PC-9 (cell line): ENCODE data around the gene TMEM271. TPM values are rescaled to one million over a fixed set of nuclear protein-coding genes. Genes with fewer than 3 reads are reported as not detected.

ENCODE experiments used
- BruUV-seq: library from RNA; stranded (reverse); fragments of 400-500 nt; replicated peaks from 2 replicates; lab custom pipeline; 2021; lab: Mats Ljungman, UMichigan
- CTCF ChIA-PET: fragments of 300-600 bp; sonication (Branson Sonifier 250); formaldehyde crosslinking; loops from one replicate; lab custom pipeline; 2022; ENCODE audit warnings: antibody characterized with exemption; lab: Charles Lee
- POLR2A ChIA-PET: fragments of 300-600 bp; sonication (Branson Sonifier 250); formaldehyde crosslinking; loops from one replicate; lab custom pipeline; 2022; ENCODE audit warnings: antibody characterized with exemption; ENCODE audit not compliant: unreplicated experiment; lab: Charles Lee
- DNase-seq, 2 experiments: peaks; one replicate each; pipeline versions ENCODE4 v3.0.0 to v3.0.0-alpha.2; 2015 to 2022; ENCODE audit warnings: mixed read lengths in 1 of 2
- H2AFZ ChIP-seq: fragments of 200-600 bp; sonication (generic); 2 replicates; pipeline ENCODE4 v1.8.1; 2017; ENCODE audit warnings: antibody characterized with exemption
- H3F3A ChIP-seq: fragments of 200-600 bp; sonication (generic); 2 replicates; pipeline ENCODE4 v1.8.1; 2017; ENCODE audit warnings: antibody characterized with exemption, mild to moderate bottlenecking, low read depth; ENCODE audit not compliant: insufficient read depth
- H3K27ac ChIP-seq: fragments of 200-600 bp; sonication (generic); 2 replicates; pipeline ENCODE4 v1.6.1; 2016; ENCODE audit warnings: mixed run types
- H3K27me3 ChIP-seq: fragments of 200-600 bp; sonication (generic); 2 replicates; pipeline ENCODE4 v1.6.1; 2016; ENCODE audit warnings: low read depth, mixed run types; ENCODE audit not compliant: insufficient read depth
- H3K36me3 ChIP-seq: fragments of 200-600 bp; sonication (generic); 2 replicates; pipeline ENCODE4 v1.6.1; 2016; ENCODE audit warnings: low read depth, mixed run types
- H3K4me1 ChIP-seq: fragments of 200-600 bp; sonication (generic); replicated peaks from 2 replicates; pipeline ENCODE4 v1.6.1; 2016; ENCODE audit warnings: mixed run types; ENCODE audit not compliant: insufficient read depth
- H3K4me2 ChIP-seq: fragments of 200-600 bp; sonication (generic); 2 replicates; pipeline ENCODE4 v1.6.1; 2017; ENCODE audit warnings: mixed run types
- H3K4me3 ChIP-seq: fragments of 200-600 bp; sonication (generic); 2 replicates; pipeline ENCODE4 v1.6.1; 2016; ENCODE audit warnings: mixed run types
- H3K79me2 ChIP-seq: fragments of 200-600 bp; sonication (generic); 2 replicates; pipeline ENCODE4 v1.6.1; 2017; ENCODE audit warnings: low read depth, mixed run types
- H3K9me2 ChIP-seq: fragments of 200-600 bp; sonication (generic); 2 replicates; pipeline ENCODE4 v1.8.1; 2017; ENCODE audit warnings: mild to moderate bottlenecking; ENCODE audit not compliant: insufficient read depth
- H3K9me3 ChIP-seq: fragments of 200-600 bp; sonication (generic); 2 replicates; pipeline ENCODE4 v1.8.1; 2016; ENCODE audit warnings: low read depth; ENCODE audit not compliant: insufficient read depth
- H4K20me1 ChIP-seq: fragments of 200-600 bp; sonication (generic); 2 replicates; pipeline ENCODE4 v1.8.1; 2017; ENCODE audit not compliant: insufficient read depth
- CTCF ChIP-seq: fragments of 200-600 bp; sonication (generic); conservative IDR thresholded peaks from 2 replicates; pipeline ENCODE4 v1.6.1; 2017; ENCODE audit warnings: mixed run types, antibody characterized with exemption, mild to moderate bottlenecking, moderate library complexity
- EZH2 ChIP-seq: fragments of 200-600 bp; sonication (generic); IDR thresholded peaks from 2 replicates; pipeline ENCODE4 v1.8.0; 2017; ENCODE audit warnings: antibody characterized with exemption, low read depth
- intact Hi-C: fragments of 100-400 bp; cut with micrococcal nuclease; formaldehyde crosslinking; loops from one replicate; pipeline ENCODE4 v1.10.0; 2022; ENCODE audit not compliant: unreplicated experiment
- total RNA-seq: library from RNA; stranded (reverse); gene quantifications from 2 replicates; pipeline ENCODE4 v1.2.3, GENCODE V29; 2021

TMEM271 gene
- total RNA-seq, 1 experiment from 2014 or later, result not detected

- no peak for DNase-seq
- no peak overlapping the region for H3K27ac ChIP-seq
- no peaks in the 10 kb centered on the region for H3F3A ChIP-seq
- no peaks in the 10 kb centered on the region for H3K9me2 ChIP-seq
- no peaks in the 10 kb centered on the region for H3K4me1 ChIP-seq
- intact Hi-C loops, result loop anchor here (1.0 to 10.0 kb wide), 2 partner anchors 72 to 143 kb away; partner anchors contain the start of genes ATP5ME and MYL5
- H3K4me2 ChIP-seq, result no peak overlapping the region
- no peaks in the 10 kb centered on the region for H4K20me1 ChIP-seq
- CTCF ChIA-PET, result no interaction called here
- H3K36me3 ChIP-seq, result no peaks in the 10 kb centered on the region
- no peaks in the 10 kb centered on the region for H3K79me2 ChIP-seq
- BruUV-seq, result no TSS peak
- H3K27me3 ChIP-seq, result peaks cover 87% of the 10 kb centered on the region
- H3K4me3 ChIP-seq, result no peak overlapping the region
- no peak overlapping the region for H2AFZ ChIP-seq
- POLR2A ChIA-PET, result no interaction called here
- TF ChIP-seq CTCF (no peak), EZH2 (no peak)
- H3K9me3 ChIP-seq, result no peaks in the 10 kb centered on the region
These were observed 25.8 kb upstream of the TMEM271 start for GRCh38 chr4:601612-602558.

DNA sequence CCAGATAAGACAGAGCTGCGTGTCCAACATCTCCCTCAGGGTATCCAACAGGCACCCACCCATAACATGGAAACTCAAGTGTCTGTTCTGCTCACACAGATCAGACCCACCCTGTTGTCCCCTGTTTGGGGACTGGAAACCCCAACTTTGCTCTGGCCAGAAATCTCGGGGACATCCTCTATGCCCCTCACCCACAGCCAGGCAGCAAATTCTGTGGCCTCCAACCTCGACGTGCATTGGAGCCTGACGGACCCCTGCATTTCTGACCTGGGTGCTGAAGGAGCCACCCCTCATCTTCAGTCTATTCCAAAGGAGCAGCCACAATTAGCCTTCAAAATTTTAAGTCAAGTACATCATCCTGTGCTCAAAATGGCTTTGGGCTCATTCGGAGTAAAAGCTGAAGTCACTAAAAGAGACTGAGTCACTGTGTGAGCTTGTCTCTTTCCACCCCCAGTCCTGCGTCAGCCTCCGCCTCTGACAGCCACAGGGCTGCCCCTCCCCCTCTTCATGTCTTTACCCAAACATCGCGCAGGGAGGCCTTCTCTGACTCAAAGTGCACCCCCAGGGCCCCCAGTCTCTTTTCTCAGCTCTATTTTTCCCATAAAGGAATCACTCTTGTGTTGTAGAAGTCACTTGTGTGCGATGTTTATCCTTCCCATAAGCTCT lies 24.9 kb upstream of the TMEM271 start:
- intact Hi-C loops, result loop anchor here (10.0 kb wide), 1 partner anchor 144 kb away; no protein-coding TSS in a partner anchor
- POLR2A ChIA-PET, result no interaction called here
- no TSS peak for BruUV-seq

More for the DNA sequence above, 24.9 kb upstream of the TMEM271 start:
- no peak for DNase-seq
- Histone ChIP-seq H3K4me2 (no peak overlapping the region), H2AFZ (no peak overlapping the region), H3F3A (no peaks in the 10 kb centered on the region), H3K79me2 (no peaks in the 10 kb centered on the region), H3K4me3 (no peak overlapping the region), H3K9me2 (no peaks in the 10 kb centered on the region), H4K20me1 (no peaks in the 10 kb centered on the region), H3K27ac (no peak overlapping the region), H3K27me3 (peaks cover 87% of the 10 kb centered on the region), H3K9me3 (no peaks in the 10 kb centered on the region), H3K36me3 (no peaks in the 10 kb centered on the region), H3K4me1 (no peaks in the 10 kb centered on the region)
- TF ChIP-seq EZH2, result no peak
- no peak for TF ChIP-seq CTCF
- CTCF ChIA-PET, result no interaction called here
